IPS-15b (cell line): ENCODE measurements around the gene QRFP.

Source experiments
- H3K27me3 ChIP-seq: one replicate; pipeline ENCODE4 v1.6.1; 2013; ENCODE audit warnings: low read length; ENCODE audit not compliant: control insufficient read depth, insufficient read depth
- H3K36me3 ChIP-seq: one replicate; pipeline ENCODE4 v1.6.1; 2013; ENCODE audit warnings: low read length; ENCODE audit not compliant: control insufficient read depth, insufficient read depth
- H3K4me1 ChIP-seq: one replicate; pipeline ENCODE4 v1.6.1; 2013; ENCODE audit warnings: mild to moderate bottlenecking, low read length; ENCODE audit not compliant: control insufficient read depth, insufficient read depth
- H3K4me3 ChIP-seq: one replicate; pipeline ENCODE4 v1.5.1; 2013; ENCODE audit warnings: low read depth, low read length
- H3K9ac ChIP-seq: one replicate; pipeline ENCODE4 v1.6.1; 2013; ENCODE audit warnings: low read depth, mild to moderate bottlenecking, low read length
- H3K9me3 ChIP-seq: one replicate; pipeline ENCODE4 v1.6.1; 2013; ENCODE audit warnings: mild to moderate bottlenecking, low read length; ENCODE audit not compliant: control insufficient read depth, insufficient read depth

QRFP gene

GRCh38 chr9:130896233-130897014 is at the start of gene QRFP:
Gene QRFP (minus strand): TSS chr9:130896812. CDS start chr9:130893838, 2,974 bp downstream.
- Histone ChIP-seq H3K27me3 (no peaks in the 10 kb centered on the region), H3K9ac (no peak within 1 kb of the TSS)

GRCh38 chr9:130945173-130945572 is 48.6 kb upstream of the QRFP start:
- Histone ChIP-seq H3K9ac (no peak overlapping the region), H3K27me3 (peaks cover 20% of the 10 kb centered on the region), H3K4me1 (peaks cover 3% of the 10 kb centered on the region), H3K36me3 (no peaks in the 10 kb centered on the region), H3K9me3 (peaks cover 3% of the 10 kb centered on the region), H3K4me3 (no peak overlapping the region)

More at GRCh38 chr9:130896233-130897014, at the start of gene QRFP:
- H3K4me1 ChIP-seq = no peaks in the 10 kb centered on the region
- H3K9me3 ChIP-seq = no peaks in the 10 kb centered on the region
- no peak within 1 kb of the TSS for H3K4me3 ChIP-seq
- peaks cover 2% of the 10 kb centered on the region for H3K36me3 ChIP-seq

- Histone ChIP-seq H3K4me1 (peaks cover 3% of the 10 kb centered on the region), H3K9me3 (peaks cover under 1% of the 10 kb centered on the region), H3K27me3 (peaks cover 22% of the 10 kb centered on the region), H3K9ac (no peak overlapping the region), H3K4me3 (no peak overlapping the region), H3K36me3 (no peaks in the 10 kb centered on the region)
Measured at GRCh38 chr9:130944510-130945058, 48.0 kb upstream of the QRFP start.

GRCh38 chr9:130943777-130944176 is 47.2 kb upstream of the QRFP start:
- no peaks in the 10 kb centered on the region for H3K9me3 ChIP-seq
- H3K36me3 ChIP-seq = no peaks in the 10 kb centered on the region
- peaks cover 24% of the 10 kb centered on the region for H3K27me3 ChIP-seq
- no peak overlapping the region for H3K4me3 ChIP-seq
- H3K9ac ChIP-seq = no peak overlapping the region
- H3K4me1 ChIP-seq = peaks cover 3% of the 10 kb centered on the region

- H3K4me1 ChIP-seq = peaks cover 3% of the 10 kb centered on the region
- H3K9ac ChIP-seq = no peak overlapping the region
- peaks cover 24% of the 10 kb centered on the region for H3K27me3 ChIP-seq
Measured at GRCh38 chr9:130943221-130943620, 46.6 kb upstream of the QRFP start.

GRCh38 chr9:130942679-130943078 is 46.1 kb upstream of the QRFP start:
- Histone ChIP-seq H3K27me3 (peaks cover 29% of the 10 kb centered on the region), H3K9ac (no peak overlapping the region), H3K9me3 (no peaks in the 10 kb centered on the region), H3K4me3 (no peak overlapping the region), H3K4me1 (peaks cover 3% of the 10 kb centered on the region), H3K36me3 (no peaks in the 10 kb centered on the region)

More at GRCh38 chr9:130943221-130943620, 46.6 kb upstream of the QRFP start:
- Histone ChIP-seq H3K4me3 (no peak overlapping the region), H3K36me3 (no peaks in the 10 kb centered on the region), H3K9me3 (no peaks in the 10 kb centered on the region)

GRCh38 chr9:130942084-130942483 is 45.5 kb upstream of the QRFP start:
- Histone ChIP-seq H3K9ac (no peak overlapping the region), H3K36me3 (no peaks in the 10 kb centered on the region), H3K27me3 (peaks cover 34% of the 10 kb centered on the region), H3K4me3 (no peak overlapping the region), H3K9me3 (no peaks in the 10 kb centered on the region), H3K4me1 (peaks cover 3% of the 10 kb centered on the region)

- Histone ChIP-seq H3K27me3 (peaks cover 34% of the 10 kb centered on the region), H3K9me3 (no peaks in the 10 kb centered on the region), H3K4me3 (peak overlapping the region; percentile 32), H3K4me1 (peaks cover 3% of the 10 kb centered on the region), H3K36me3 (no peaks in the 10 kb centered on the region), H3K9ac (no peak overlapping the region)
Measured at GRCh38 chr9:130940693-130941576, 44.3 kb upstream of the QRFP start.

- H3K27me3 ChIP-seq = peaks cover 34% of the 10 kb centered on the region
- peak overlapping the region; percentile 32 for H3K4me3 ChIP-seq
- H3K9ac ChIP-seq = no peak overlapping the region
- H3K4me1 ChIP-seq = peaks cover 3% of the 10 kb centered on the region
- no peaks in the 10 kb centered on the region for H3K9me3 ChIP-seq
- no peaks in the 10 kb centered on the region for H3K36me3 ChIP-seq
Measured at GRCh38 chr9:130940027-130940549, 43.5 kb upstream of the QRFP start.

GRCh38 chr9:130939405-130940026 is 42.9 kb upstream of the QRFP start:
- Histone ChIP-seq H3K9ac (peak overlapping the region; percentile 47), H3K9me3 (no peaks in the 10 kb centered on the region), H3K27me3 (peaks cover 34% of the 10 kb centered on the region), H3K4me3 (peak overlapping the region; percentile 58), H3K36me3 (no peaks in the 10 kb centered on the region), H3K4me1 (peaks cover 3% of the 10 kb centered on the region)
